GM18951 (cell line): ENCODE data around the gene TNNT2.

Experiments
- POLR2A ChIP-seq: IDR thresholded peaks from 4 replicates; pipeline ENCODE4 v1.6.1; 2011; ENCODE audit warnings: mild to moderate bottlenecking; ENCODE audit not compliant: insufficient read length, insufficient read depth; ENCODE audit errors: extremely low read depth
- in situ Hi-C: fragments of 300-500 bp; cut with MboI; formaldehyde crosslinking; loops from one replicate; pipeline ENCODE4 v1.12.0; 2022; ENCODE audit warnings: low sequenced_read_pairs, mixed read lengths, inconsistent platforms; ENCODE audit not compliant: unreplicated experiment

The TNNT2 gene

GRCh38 chr1:201361652-201362504, 15.6 kb downstream of the TNNT2 start:
- in situ Hi-C loops, result no loop called here

GRCh38 chr1:201360901-201361651, 16.4 kb downstream of the TNNT2 start:
- in situ Hi-C loops, result no loop called here

More at GRCh38 chr1:201361652-201362504, 15.6 kb downstream of the TNNT2 start:
- no peak for TF ChIP-seq POLR2A

GRCh38 chr1:201360486-201360885, 17.0 kb downstream of the TNNT2 start:
- no peak for TF ChIP-seq POLR2A
- in situ Hi-C loops, result no loop called here

More at GRCh38 chr1:201360901-201361651, 16.4 kb downstream of the TNNT2 start:
- no peak for TF ChIP-seq POLR2A

GRCh38 chr1:201359873-201360210, 17.6 kb downstream of the TNNT2 start:
- TF ChIP-seq POLR2A, result no peak
- in situ Hi-C loops, result no loop called here

- in situ Hi-C loops, result no loop called here
- no peak for TF ChIP-seq POLR2A
These were observed 18.2 kb downstream of the TNNT2 start for GRCh38 chr1:201359031-201359872.

- in situ Hi-C loops, result no loop called here
- TF ChIP-seq POLR2A, result no peak
These were observed 18.9 kb downstream of the TNNT2 start for GRCh38 chr1:201358596-201358995.

GRCh38 chr1:201357636-201358348, 19.7 kb downstream of the TNNT2 start:
- TF ChIP-seq POLR2A, result no peak
- in situ Hi-C loops, result no loop called here

GRCh38 chr1:201357211-201357610, 20.3 kb downstream of the TNNT2 start:
- no peak for TF ChIP-seq POLR2A
- in situ Hi-C loops, result no loop called here

- in situ Hi-C loops, result no loop called here
- TF ChIP-seq POLR2A, result no peak
These were observed 20.8 kb downstream of the TNNT2 start for GRCh38 chr1:201356701-201357100.

- no peak for TF ChIP-seq POLR2A
- in situ Hi-C loops, result no loop called here
These were observed 21.2 kb downstream of the TNNT2 start for GRCh38 chr1:201356236-201356635.

- TF ChIP-seq POLR2A, result no peak
- in situ Hi-C loops, result no loop called here
These were observed 22.0 kb downstream of the TNNT2 start for GRCh38 chr1:201355471-201355870.

GRCh38 chr1:201354901-201355295, 22.6 kb downstream of the TNNT2 start:
- in situ Hi-C loops, result no loop called here
- no peak for TF ChIP-seq POLR2A
